Left kidney (tissue), 2 donors: ENCODE results near the gene MON1B. TPM values are rescaled to one million over a fixed set of nuclear protein-coding genes. Genes with fewer than 3 reads are reported as not detected.
A peak's percentile ranks its signal among the peaks of the same experiment; 100 is the strongest.
"Not testable (repeated sequence)": the region's sequence is repeated elsewhere in the genome, so short reads cannot be mapped to it uniquely, and the experiment has no call there.

Experiments
- DNase-seq: peaks from one replicate; pipeline ENCODE4 v3.0.0-alpha.2; 2013
- polyA plus RNA-seq: library from polyadenylated mRNA; unstranded; fragments of 120-200 nt; gene quantifications from one replicate; pipeline ENCODE4 v1.2.1, GENCODE V29; 2013; ENCODE audit not compliant: insufficient read length

Gene MON1B
- polyA plus RNA-seq, 1 donor: 28.0 TPM

- peak; percentile 79 for DNase-seq
Observed at GRCh38 chr16:77236063-77236511, 45.1 kb downstream of the MON1B start.

- no peak for DNase-seq
Observed at GRCh38 chr16:77238593-77238992, 47.6 kb downstream of the MON1B start.

DNA sequence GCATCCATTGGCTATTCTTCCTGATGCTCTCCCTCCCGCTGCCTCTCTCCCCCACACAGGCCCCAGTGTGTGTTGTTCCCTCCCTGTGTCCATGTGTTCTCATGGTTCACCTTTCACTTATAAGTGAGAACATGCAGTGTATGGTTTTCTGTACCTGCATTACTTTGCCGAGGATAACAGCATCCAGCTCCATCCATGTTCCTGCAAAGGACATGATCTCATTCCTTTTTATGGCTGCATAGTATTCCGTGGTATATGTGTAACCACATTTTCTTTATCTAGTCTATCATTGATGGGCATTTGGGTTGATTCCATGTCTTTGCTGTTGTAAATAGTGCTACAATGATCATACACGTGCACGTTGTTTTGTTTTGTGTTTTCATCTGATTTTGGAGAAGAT is 51.5 kb downstream of the MON1B start:
- not testable (repeated sequence) for DNase-seq

DNA sequence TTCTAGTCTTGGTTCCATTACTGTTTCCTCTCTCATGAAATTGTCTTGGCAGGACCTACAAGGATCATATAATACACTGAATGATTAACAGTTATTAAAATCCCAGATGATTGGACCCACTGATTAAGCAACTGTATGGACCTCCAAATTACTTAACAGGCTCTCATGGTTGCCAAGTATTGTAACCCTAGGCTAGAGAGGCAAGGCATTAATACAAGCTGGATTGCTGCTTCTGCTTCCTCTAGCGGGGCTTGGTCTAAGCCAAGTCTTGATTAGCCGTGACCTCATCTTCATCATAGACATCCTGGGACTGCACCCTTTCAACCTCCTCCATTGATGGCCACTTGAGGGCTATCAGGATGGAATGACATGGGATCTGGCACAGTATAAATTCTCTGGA is 55.2 kb downstream of the MON1B start:
- no peak for DNase-seq

DNA sequence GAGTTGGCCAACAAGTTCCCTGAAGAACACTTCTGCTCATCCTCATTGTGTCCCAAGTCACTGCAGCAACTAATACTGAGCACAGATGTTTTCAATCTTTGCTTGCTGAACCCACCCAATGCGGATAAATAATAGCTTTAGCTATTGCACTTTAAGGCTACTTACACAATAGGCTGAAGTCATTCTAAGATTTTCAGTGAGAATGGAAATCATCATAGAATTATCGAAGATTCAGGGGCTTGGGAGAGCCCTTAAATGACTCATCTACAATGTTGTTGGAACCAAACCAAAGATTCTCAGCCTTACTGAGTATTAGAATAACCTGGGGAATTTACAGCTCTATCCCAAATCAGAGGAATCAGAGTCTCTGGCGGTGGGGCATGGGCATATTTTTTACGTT is 59.4 kb downstream of the MON1B start:
- DNase-seq: no peak

Other genes starting within 250 kb of the MON1B start
- 2.1 TPM for gene SYCE1L, start 8.2 kb downstream of the MON1B start, polyA plus RNA-seq
- 3.3 TPM for gene ADAMTS18, start 243.8 kb downstream of the MON1B start, polyA plus RNA-seq